WTC11 (cell line): ENCODE data around the gene SCN3A. TPM values are rescaled to one million over a fixed set of nuclear protein-coding genes. Genes with fewer than 3 reads are reported as not detected.

Source experiments
- ATAC-seq: fragments of 200-7000 bp; cut with Tn5 transposase; 2 replicates; pipeline ENCODE4 v1.10.0; 2021; ENCODE audit warnings: mild to moderate bottlenecking, moderate library complexity
- CTCF ChIA-PET: fragments of 300-600 bp; sonication (Branson Sonifier 250); formaldehyde crosslinking; loops from one replicate; lab custom pipeline; 2021; ENCODE audit warnings: antibody characterized with exemption; lab: Charles Lee
- POLR2A ChIA-PET: fragments of 350-600 bp; sonication (Branson Sonifier 250); formaldehyde crosslinking; loops from one replicate; lab custom pipeline; 2021; ENCODE audit warnings: antibody characterized with exemption; lab: Charles Lee
- DNase-seq: peaks from one replicate; pipeline ENCODE4 v3.0.0; 2021; ENCODE audit warnings: low spot score
- H3K27ac Mint-ChIP-seq: 2 replicates; pipeline ENCODE4 v1.8.0; 2021; ENCODE audit warnings: mixed read lengths
- H3K27me3 Mint-ChIP-seq: 2 replicates; pipeline ENCODE4 v1.8.0; 2021; ENCODE audit warnings: low read depth, mild to moderate bottlenecking, moderate library complexity, mixed read lengths
- H3K36me3 Mint-ChIP-seq: 2 replicates; pipeline ENCODE4 v1.8.0; 2021; ENCODE audit warnings: mixed read lengths
- H3K4me1 Mint-ChIP-seq: 2 replicates; pipeline ENCODE4 v1.8.0; 2022; ENCODE audit warnings: mixed read lengths
- H3K4me3 Mint-ChIP-seq: 2 replicates; pipeline ENCODE4 v1.8.0; 2021; ENCODE audit warnings: mild to moderate bottlenecking, moderate library complexity, mixed read lengths
- H3K9me3 Mint-ChIP-seq: 2 replicates; pipeline ENCODE4 v1.8.0; 2021; ENCODE audit warnings: mixed read lengths
- AR ChIP-seq: fragments of 250-450 bp; sonication (Bioruptor Pico); IDR thresholded peaks from 2 replicates; pipeline ENCODE4 v1.9.0; 2021; ENCODE audit warnings: mild to moderate bottlenecking
- ATF1 ChIP-seq: sonication (generic); formaldehyde crosslinking; IDR thresholded peaks from 2 replicates; pipeline ENCODE4 v1.8.1; 2023; ENCODE audit warnings: mild to moderate bottlenecking, moderate library complexity, missing genetic modification reagents
- CBFB ChIP-seq: sonication (generic); formaldehyde crosslinking; IDR thresholded peaks from 2 replicates; pipeline ENCODE4 v1.8.1; 2022; ENCODE audit warnings: mild to moderate bottlenecking, low read depth, missing genetic modification reagents
- EMX1 ChIP-seq: fragments of 250-450 bp; sonication (Bioruptor Pico); IDR thresholded peaks from 2 replicates; pipeline ENCODE4 v1.8.0; 2021; ENCODE audit warnings: mild to moderate bottlenecking
- FOXJ3 ChIP-seq: sonication (generic); formaldehyde crosslinking; IDR thresholded peaks from 2 replicates; pipeline ENCODE4 v1.9.0; 2021; ENCODE audit warnings: missing genetic modification reagents, mild to moderate bottlenecking, borderline replicate concordance
- GABPB1 ChIP-seq: sonication (generic); formaldehyde crosslinking; IDR thresholded peaks from 2 replicates; pipeline ENCODE4 v1.8.1; 2023; ENCODE audit warnings: mild to moderate bottlenecking, missing genetic modification reagents
- HMGA2 ChIP-seq: fragments of 250-450 bp; sonication (Bioruptor Pico); IDR thresholded peaks from 2 replicates; pipeline ENCODE4 v1.4.0; 2021; ENCODE audit warnings: mild to moderate bottlenecking, moderate library complexity
- JAZF1 ChIP-seq: fragments of 250-450 bp; sonication (Bioruptor Pico); IDR thresholded peaks from 2 replicates; pipeline ENCODE4 v1.9.0; 2021; ENCODE audit warnings: moderate library complexity, mild to moderate bottlenecking, inconsistent platforms
- KAT7 ChIP-seq: sonication (generic); formaldehyde crosslinking; IDR thresholded peaks from 2 replicates; pipeline ENCODE4 v1.8.1; 2023; ENCODE audit warnings: missing genetic modification reagents, mild to moderate bottlenecking, borderline replicate concordance
- NFATC4 ChIP-seq: fragments of 250-450 bp; sonication (Bioruptor Pico); IDR thresholded peaks from 2 replicates; pipeline ENCODE4 v1.9.0; 2021; ENCODE audit warnings: mild to moderate bottlenecking
- NR2C2 ChIP-seq: sonication (generic); formaldehyde crosslinking; IDR thresholded peaks from 2 replicates; pipeline ENCODE4 v1.8.0; 2022; ENCODE audit warnings: mild to moderate bottlenecking, missing genetic modification reagents
- PRRX2 ChIP-seq: fragments of 250-450 bp; sonication (Bioruptor Pico); IDR thresholded peaks from 2 replicates; pipeline ENCODE4 v1.8.0; 2021; ENCODE audit warnings: mild to moderate bottlenecking
- STAT6 ChIP-seq: sonication (generic); formaldehyde crosslinking; conservative IDR thresholded peaks from 2 replicates; pipeline ENCODE4 v1.8.1; 2023; ENCODE audit warnings: mild to moderate bottlenecking, low read depth, missing genetic modification reagents, moderate library complexity
- ZBTB21 ChIP-seq: sonication (generic); formaldehyde crosslinking; IDR thresholded peaks from 2 replicates; pipeline ENCODE4 v1.8.1; 2023; ENCODE audit warnings: mild to moderate bottlenecking, missing genetic modification reagents, borderline replicate concordance
- ZNF281 ChIP-seq: sonication (generic); formaldehyde crosslinking; IDR thresholded peaks from 2 replicates; pipeline ENCODE4 v1.8.0; 2023; ENCODE audit warnings: mild to moderate bottlenecking, missing genetic modification reagents
- ZNF396 ChIP-seq: fragments of 250-450 bp; sonication (Bioruptor Pico); IDR thresholded peaks from 2 replicates; pipeline ENCODE4 v1.8.0; 2021; ENCODE audit warnings: mild to moderate bottlenecking, moderate library complexity, borderline replicate concordance
- ZNF671 ChIP-seq: fragments of 250-450 bp; sonication (Bioruptor Pico); IDR thresholded peaks from 2 replicates; pipeline ENCODE4 v1.8.0; 2021; ENCODE audit warnings: mild to moderate bottlenecking
- total RNA-seq: library from RNA; stranded (reverse); gene quantifications from 3 replicates; pipeline ENCODE4 v1.2.3, GENCODE V29; 2021
- TF ChIP-seq, protein P1 (sequence below): sonication (generic); formaldehyde crosslinking; IDR thresholded peaks from 2 replicates; pipeline ENCODE4 v1.8.1; 2022; ENCODE audit warnings: mild to moderate bottlenecking, moderate library complexity, missing genetic modification reagents
- TF ChIP-seq, protein P2 (sequence below): sonication (generic); formaldehyde crosslinking; IDR thresholded peaks from 2 replicates; pipeline ENCODE4 v1.8.0; 2022; ENCODE audit warnings: mild to moderate bottlenecking, missing genetic modification reagents
- TF ChIP-seq, protein P3 (sequence below): sonication (generic); formaldehyde crosslinking; IDR thresholded peaks from 2 replicates; pipeline ENCODE4 v1.8.1; 2022; ENCODE audit warnings: missing genetic modification reagents, borderline replicate concordance
- TF ChIP-seq, protein P4 (sequence below): sonication (generic); formaldehyde crosslinking; conservative IDR thresholded peaks from 2 replicates; pipeline ENCODE4 v1.8.1; 2022; ENCODE audit warnings: mild to moderate bottlenecking, missing genetic modification reagents
- TF ChIP-seq, protein P5 (sequence below): fragments of 250-450 bp; sonication (Bioruptor Pico); IDR thresholded peaks from 2 replicates; pipeline ENCODE4 v1.8.0; 2021; ENCODE audit warnings: mild to moderate bottlenecking

Gene SCN3A
- total RNA-seq, 1 experiment from 2014 or later, result 0.04 TPM

- Mint-ChIP-seq H3K36me3 (no peaks in the 10 kb centered on the region), H3K27me3 (no peaks in the 10 kb centered on the region), H3K4me3 (no peak overlapping the region), H3K27ac (no peak overlapping the region), H3K4me1 (peaks cover 4% of the 10 kb centered on the region; the same call in 1 of the 2 replicates), H3K9me3 (no peaks in the 10 kb centered on the region)
- TF ChIP-seq, protein P1, sequence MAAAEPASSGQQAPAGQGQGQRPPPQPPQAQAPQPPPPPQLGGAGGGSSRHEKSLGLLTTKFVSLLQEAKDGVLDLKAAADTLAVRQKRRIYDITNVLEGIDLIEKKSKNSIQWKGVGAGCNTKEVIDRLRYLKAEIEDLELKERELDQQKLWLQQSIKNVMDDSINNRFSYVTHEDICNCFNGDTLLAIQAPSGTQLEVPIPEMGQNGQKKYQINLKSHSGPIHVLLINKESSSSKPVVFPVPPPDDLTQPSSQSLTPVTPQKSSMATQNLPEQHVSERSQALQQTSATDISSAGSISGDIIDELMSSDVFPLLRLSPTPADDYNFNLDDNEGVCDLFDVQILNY (CRISPR knock-in tag), result no peak
- TF ChIP-seq CBFB (CRISPR knock-in tag), result no peak
- no peak for TF ChIP-seq ZNF281
- no peak for TF ChIP-seq ZBTB21
- no peak for TF ChIP-seq AR (CRISPR knock-in tag)
- TF ChIP-seq NR2C2 (CRISPR knock-in tag), result no peak
- TF ChIP-seq JAZF1 (CRISPR knock-in tag), result no peak
- TF ChIP-seq ZNF671, result no peak
- TF ChIP-seq KAT7 (CRISPR knock-in tag), result no peak
- TF ChIP-seq ATF1 (CRISPR knock-in tag), result no peak
- TF ChIP-seq HMGA2 (CRISPR knock-in tag), result no peak
- no peak for TF ChIP-seq NFATC4 (CRISPR knock-in tag)
- ATAC-seq (no peak), DNase-seq (no peak)
- POLR2A ChIA-PET, result no interaction called here
- CTCF ChIA-PET, result interaction anchor here (0.7 to 2.3 kb wide), 7 partner anchors 9 to 220 kb away, joined by 3 to 12 read pairs (median 4); partner anchors contain the start of gene SCN3A
Observed at GRCh38 chr2:165238295-165238694, 34.4 kb upstream of the SCN3A start.

DNA sequence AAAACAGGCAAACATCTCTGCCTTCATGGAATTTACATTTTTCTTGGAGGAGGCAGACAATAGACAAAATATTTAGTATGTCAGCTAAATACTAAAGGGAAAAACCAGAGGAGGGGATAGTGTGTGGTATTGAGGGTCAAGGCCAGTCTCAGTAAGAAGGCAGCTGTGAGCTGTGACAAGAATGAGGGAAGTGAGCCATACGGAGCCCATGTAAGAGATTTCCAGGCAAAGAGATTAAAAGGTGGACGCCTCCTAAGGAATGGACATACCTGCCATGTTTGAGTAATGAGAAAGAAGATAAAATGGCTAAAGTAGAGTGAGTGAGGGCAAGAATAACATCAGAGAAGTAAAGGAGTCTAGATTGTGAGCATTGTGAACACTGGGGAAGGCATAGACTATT, 33.2 kb upstream of the SCN3A start:
- Mint-ChIP-seq H3K9me3 (no peaks in the 10 kb centered on the region), H3K4me3 (no peak overlapping the region), H3K4me1 (peaks cover 4% of the 10 kb centered on the region; the same call in 1 of the 2 replicates), H3K36me3 (no peaks in the 10 kb centered on the region), H3K27me3 (no peaks in the 10 kb centered on the region; the same call in 1 of the 2 replicates), H3K27ac (no peak overlapping the region)
- DNase-seq (no peak), ATAC-seq (no peak)
- POLR2A ChIA-PET, result no interaction called here
- CTCF ChIA-PET, result no interaction called here
- TF ChIP-seq, protein P2, sequence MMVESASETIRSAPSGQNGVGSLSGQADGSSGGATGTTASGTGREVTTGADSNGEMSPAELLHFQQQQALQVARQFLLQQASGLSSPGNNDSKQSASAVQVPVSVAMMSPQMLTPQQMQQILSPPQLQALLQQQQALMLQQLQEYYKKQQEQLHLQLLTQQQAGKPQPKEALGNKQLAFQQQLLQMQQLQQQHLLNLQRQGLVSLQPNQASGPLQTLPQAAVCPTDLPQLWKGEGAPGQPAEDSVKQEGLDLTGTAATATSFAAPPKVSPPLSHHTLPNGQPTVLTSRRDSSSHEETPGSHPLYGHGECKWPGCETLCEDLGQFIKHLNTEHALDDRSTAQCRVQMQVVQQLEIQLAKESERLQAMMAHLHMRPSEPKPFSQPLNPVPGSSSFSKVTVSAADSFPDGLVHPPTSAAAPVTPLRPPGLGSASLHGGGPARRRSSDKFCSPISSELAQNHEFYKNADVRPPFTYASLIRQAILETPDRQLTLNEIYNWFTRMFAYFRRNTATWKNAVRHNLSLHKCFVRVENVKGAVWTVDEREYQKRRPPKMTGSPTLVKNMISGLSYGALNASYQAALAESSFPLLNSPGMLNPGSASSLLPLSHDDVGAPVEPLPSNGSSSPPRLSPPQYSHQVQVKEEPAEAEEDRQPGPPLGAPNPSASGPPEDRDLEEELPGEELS (CRISPR knock-in tag), result no peak
- TF ChIP-seq, protein P3, sequence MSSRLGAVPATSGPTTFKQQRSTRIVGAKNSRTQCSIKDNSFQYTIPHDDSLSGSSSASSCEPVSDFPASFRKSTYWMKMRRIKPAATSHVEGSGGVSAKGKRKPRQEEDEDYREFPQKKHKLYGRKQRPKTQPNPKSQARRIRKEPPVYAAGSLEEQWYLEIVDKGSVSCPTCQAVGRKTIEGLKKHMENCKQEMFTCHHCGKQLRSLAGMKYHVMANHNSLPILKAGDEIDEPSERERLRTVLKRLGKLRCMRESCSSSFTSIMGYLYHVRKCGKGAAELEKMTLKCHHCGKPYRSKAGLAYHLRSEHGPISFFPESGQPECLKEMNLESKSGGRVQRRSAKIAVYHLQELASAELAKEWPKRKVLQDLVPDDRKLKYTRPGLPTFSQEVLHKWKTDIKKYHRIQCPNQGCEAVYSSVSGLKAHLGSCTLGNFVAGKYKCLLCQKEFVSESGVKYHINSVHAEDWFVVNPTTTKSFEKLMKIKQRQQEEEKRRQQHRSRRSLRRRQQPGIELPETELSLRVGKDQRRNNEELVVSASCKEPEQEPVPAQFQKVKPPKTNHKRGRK (CRISPR knock-in tag), result no peak
- TF ChIP-seq KAT7 (CRISPR knock-in tag) (no peak), FOXJ3 (CRISPR knock-in tag) (no peak), EMX1 (CRISPR knock-in tag) (no peak), ZNF396 (no peak), PRRX2 (no peak), GABPB1 (CRISPR knock-in tag) (no peak), STAT6 (CRISPR knock-in tag) (no peak)
- TF ChIP-seq, protein P4, sequence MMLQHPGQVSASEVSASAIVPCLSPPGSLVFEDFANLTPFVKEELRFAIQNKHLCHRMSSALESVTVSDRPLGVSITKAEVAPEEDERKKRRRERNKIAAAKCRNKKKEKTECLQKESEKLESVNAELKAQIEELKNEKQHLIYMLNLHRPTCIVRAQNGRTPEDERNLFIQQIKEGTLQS (CRISPR knock-in tag), result no peak
- TF ChIP-seq, protein P5, sequence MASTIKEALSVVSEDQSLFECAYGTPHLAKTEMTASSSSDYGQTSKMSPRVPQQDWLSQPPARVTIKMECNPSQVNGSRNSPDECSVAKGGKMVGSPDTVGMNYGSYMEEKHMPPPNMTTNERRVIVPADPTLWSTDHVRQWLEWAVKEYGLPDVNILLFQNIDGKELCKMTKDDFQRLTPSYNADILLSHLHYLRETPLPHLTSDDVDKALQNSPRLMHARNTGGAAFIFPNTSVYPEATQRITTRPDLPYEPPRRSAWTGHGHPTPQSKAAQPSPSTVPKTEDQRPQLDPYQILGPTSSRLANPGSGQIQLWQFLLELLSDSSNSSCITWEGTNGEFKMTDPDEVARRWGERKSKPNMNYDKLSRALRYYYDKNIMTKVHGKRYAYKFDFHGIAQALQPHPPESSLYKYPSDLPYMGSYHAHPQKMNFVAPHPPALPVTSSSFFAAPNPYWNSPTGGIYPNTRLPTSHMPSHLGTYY, result no peak
